NCI-H2029 (cell line): Measurements from ENCODE around the gene ASXL2.

Experiments used
- DNase-seq: peaks from one replicate; lab custom pipeline; 2025; lab: John Stamatoyannopoulos, UW

The ASXL2 gene

DNA sequence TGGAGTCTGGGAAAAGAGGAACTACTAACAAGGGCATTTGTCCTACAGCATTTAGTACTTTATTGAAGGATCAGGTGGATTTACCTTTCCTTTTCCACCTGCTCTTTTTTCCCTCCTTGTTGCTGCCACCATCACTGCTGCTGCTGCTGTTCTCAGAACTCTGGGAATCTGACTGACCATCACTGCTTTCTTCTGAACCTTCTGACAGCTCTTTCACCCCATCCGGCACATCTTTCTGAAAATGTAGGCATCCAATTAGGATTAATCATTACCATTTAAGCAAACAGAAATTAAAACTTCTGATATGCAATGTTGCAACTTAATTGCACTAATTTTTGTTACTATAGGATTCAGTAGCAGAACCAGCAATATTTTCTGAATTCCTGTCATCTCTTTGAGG, 79.0 kb downstream of the ASXL2 start:
- no peak for DNase-seq

DNA sequence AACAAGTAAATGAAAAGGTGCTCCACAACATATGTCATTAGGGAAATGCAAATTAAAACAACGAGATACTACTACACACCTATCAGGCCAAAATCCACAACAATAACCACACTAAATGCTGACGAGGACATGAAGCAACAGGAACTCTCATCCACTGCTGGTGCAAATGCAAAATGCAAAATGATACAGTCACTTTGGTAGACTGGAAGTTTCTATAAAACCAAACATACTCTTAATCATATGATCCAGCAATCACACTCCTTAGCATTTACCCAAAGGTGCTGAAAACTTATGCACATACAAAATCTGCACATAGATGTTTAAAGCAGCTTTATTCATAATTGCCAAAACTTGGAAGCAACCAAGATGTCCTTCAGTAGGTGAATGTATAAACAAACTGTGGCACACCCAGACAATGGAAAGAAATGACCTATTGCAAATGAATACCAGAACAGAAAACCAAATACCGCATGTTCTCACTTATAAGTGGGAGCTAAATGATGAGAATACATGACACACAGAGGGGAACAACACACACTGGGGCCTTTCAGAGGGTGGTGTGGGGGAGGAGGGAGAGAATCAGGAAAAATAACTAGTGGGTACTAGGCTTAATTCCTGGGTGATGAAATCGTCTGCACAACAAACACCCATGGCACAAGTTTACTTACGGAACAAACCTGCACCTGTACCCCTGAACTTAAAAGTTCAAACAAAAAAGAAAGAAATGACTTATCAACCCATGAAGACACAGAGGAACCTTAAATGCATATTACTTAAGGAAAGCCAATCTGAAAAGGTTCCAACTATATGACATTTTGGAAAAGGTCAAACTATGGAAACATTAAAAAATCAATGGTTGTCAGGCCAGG, 80.4 kb downstream of the ASXL2 start:
- DNase-seq, result no peak

DNA sequence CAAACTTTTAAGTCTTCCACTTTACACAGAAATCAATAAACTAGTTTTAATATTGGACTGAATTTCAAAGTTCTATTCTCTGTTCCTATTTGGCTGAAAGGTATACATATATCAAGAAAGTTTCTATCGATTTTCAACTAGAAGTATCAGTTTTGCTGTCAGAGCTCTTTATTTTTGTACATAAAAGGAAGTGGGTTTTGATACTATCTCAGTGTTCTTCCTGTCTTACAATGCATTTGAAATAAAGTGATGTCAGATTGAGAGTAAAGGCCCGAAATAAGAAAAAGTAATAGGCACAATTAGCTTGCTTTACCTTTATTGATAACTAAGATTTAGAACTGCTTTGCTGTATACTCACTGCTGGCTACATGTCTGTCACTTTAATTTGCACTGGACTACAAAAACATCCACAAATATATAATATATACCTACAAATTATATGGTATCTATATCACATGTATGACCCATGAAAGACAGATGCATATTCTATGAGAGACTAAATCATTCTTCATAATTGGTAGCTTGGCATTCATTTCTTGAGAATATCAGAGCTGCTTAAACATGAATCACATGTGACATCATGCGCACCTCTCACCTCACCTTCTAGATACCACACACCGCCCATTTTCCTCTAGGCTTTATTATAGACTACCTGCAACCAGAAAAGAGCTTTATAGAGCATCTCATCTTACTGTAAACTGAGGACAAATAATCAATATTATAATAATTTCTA, 83.6 kb downstream of the ASXL2 start:
- no peak for DNase-seq

DNA sequence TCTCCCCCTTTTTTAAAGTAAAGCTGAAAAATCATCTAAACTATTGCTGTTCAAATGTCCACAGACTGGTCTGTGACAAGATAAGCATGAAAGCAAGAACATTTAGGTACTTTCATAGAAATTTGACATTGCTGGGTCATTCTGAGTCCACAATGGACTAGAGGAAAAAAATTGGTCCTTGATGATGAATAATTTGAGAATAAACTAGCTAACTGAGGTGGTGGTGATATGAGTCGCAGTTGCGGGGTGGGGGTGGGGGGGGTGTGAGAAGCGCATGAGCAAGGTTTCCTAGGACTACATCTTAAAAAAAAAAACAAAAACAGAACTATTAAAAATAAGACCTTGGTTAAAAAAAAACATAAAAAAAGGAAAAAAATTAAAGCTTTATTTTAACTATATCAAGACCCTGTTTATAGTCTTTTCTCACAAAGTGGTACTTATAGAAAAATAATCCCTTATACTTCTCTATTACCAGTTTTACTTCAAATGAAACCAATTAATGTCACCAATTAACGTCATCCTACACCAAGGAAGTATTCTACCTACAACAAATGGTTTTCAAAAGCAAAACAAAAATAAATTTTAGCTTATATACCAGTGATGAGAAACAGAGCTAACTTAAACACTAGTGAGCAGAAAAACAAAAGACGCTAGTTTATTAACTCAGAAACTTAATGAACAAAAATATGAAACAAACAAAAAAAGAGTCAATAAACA, 88.1 kb downstream of the ASXL2 start:
- no peak for DNase-seq

DNA sequence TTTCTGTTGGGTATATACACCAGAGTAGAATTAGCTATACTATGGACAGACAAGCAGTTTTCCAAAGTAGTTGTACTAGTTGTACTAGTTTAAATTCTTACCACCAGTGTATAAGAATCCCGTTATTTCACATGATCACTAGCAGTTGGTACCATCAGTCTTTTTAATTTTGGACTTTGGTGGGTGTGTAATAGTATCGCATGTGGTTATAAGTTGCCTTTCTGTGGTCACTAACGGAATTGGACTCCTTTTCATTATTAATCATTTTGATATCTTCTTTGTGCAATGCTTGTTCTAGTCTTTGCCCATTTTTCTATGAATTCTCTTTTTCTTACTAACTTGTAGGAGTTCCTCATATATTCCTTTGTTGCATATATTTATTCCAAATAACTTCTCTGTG, 89.8 kb downstream of the ASXL2 start:
- DNase-seq, result no peak

DNA sequence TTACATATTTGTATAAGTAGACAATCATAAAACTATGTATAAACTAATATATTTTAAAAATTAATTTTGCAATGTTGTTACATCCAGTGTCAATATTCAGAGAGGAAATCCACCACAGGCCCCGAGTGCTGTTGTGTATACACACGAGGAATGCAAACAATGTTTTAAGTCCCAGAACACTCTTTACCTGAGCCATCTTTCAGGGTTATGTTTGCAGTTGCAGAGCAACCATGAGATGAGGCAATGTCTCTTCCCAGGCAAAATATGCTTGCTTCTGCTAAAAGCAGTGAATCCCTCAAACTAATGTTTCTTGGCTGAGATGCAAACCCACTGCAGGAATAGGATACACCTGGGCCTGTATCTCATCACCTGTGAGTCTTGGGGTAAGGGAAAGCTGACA, 91.3 kb downstream of the ASXL2 start:
- DNase-seq, result no peak

DNA sequence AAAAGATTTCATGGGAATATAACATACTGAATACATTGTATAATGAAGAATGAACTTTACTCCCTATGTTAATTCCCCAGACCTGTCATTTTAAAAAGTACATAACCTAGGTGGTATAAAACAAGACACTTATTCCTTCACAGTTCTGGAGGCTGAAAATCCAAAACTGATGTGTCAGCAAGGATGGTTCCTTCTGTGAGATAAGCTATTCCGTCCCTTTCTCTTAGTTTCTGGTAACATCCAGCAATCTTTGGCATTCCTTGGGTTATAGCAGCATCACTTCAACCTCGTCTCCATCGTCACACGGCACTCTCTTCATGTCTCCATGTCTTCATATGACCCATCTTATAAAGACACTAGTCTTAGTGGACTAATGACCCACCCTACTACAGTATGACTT, 93.9 kb downstream of the ASXL2 start:
- no peak for DNase-seq

DNA sequence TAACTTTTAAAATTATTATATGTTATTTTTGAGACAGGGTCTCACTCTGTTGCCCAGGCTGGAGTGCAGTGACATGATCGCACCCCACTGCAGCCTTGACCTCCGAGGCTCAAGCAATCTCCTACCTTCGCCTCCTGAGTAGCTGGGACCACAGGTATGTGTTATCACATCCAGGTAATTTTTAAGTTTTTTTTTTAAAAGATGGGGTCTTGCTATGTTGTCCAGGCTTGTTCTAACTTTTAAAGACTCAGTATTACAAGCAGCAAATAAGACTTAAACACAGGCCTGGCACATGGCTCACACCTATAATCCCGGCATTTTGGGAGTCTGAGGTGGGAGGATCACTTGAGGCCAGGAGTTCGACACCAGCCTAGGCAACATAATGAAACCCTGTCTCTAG, 101.2 kb downstream of the ASXL2 start:
- no peak for DNase-seq

DNA sequence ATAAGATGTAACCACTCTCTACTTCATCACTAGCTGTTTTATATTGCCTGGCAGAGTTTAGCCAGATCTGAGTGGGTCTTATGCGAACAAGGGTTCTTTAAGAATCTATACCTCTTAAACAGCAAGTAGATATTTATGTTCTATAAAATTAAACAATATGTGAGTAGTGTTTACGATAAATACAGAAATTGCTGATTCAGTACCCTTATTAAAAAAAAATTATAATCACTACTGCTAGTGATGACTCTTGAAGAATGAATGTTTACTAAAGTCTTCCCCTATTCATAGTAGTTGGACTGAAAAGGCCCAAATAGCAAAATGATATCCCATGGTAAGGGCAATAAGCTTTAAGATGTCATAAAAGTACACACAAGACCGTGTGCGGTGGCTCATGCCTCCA, 106.2 kb downstream of the ASXL2 start:
- DNase-seq, result no peak

DNA sequence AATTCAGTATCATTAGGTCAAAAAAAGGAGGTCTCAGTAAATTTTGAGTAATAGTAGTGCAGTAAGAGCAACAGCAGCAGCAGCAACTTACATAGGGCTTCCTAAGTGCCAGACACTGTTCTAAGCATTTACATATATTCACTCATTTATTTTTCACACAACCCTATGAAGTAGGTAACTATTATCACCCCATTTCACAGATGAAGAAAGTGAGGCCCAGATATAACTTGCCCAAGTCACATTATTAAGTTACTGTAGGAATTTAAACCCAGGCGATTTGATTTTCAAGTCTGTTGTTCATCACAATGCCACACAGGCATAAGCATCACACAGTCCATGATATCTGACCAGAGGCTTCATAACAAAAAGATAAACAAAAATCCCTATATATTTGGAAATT, 114.7 kb downstream of the ASXL2 start:
- DNase-seq, result no peak

DNA sequence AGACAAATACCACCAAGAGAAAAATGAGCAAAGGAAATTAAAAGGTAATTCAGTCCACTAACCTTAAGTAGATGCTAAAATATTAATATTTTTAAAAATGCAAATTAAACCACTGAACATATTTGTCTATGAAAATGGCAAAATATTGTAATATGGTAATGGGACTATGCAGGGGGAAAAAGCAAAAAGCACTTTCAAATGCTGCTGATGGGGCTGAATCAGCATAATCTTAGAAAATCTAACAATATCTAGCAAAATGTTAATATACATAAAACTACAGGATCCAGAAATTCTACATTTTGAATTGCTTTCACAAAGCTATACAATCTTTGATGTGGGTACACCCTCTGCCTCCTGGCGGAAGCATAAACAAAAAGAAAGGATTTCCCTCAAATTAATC, 118.0 kb downstream of the ASXL2 start:
- no peak for DNase-seq

DNA sequence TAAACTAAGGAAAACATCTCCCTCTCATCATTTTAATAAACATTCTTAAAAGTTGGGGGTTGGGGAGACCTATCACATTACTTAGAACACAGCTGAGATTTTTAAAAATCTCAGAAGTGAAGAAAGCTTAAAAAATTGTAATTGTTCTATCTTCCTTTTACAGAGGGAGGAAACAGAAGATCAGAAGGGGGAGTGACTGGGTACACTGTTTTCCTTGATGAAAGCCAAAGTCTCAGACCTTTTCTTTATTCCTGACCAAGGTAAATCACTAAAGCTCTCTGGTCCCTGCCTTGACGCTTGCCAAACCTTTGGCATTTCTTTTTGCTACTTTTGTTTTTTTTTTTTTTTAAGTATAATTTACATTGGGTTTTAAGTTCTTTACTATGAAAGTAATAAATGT, 119.9 kb downstream of the ASXL2 start:
- DNase-seq, result no peak

DNA sequence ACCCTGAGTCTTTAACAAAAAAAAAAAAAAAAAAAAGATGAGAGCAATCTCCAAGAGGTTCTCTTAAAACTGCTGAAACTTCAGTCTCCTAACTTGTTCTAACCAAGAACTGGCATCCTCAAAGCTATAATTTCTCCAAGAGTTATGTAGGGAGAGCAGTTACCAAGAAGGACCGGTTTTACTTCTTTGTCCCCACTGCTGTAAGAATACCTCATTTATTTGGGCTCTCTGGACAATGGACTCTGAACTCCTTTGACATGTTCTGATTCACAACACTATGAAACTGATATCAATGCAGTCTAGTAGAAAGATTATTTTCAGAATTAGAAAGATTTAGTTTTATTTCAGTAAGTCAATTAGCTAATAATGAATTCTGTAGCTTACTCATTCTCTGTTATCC, 120.4 kb downstream of the ASXL2 start:
- no peak for DNase-seq

DNA sequence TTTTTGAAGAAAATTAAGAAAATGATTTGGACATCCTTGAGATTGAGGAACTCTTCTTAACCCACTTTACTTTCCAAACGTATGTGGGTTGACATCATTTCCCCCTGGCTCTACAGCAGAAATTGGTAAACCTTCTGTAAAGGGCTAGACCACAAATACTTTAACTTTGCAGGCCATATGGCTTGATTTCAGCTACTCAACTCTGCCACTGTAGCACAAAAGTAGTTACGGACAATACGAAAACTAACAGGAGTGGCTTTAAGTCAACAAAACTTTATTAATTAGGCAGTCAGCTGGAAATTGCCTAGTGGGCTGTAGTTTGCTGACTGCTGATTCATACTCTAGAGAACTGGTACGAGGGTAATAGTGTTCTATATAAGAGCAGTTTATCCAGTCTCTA, 121.8 kb downstream of the ASXL2 start:
- no peak for DNase-seq

DNA sequence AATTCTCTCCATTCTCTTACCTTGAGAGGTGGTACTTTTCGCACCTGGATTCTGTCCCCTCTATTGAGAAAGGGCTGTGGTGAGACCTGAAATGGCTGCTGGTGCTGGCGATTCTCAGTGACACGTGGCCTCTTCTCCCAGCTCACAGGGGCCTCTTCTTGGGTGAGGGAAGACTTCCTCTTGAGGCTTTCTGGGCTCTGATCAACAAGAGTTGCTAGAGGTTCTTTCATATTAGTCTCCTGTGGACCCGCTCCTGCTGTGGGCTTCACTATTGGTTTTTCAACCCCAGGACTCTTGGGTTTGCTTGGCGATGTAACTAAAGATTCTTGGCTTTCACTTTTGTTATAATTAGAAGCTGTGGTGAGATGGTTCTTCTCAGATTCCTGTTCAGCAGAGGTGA, 128.6 kb downstream of the ASXL2 start:
- no peak for DNase-seq

DNA sequence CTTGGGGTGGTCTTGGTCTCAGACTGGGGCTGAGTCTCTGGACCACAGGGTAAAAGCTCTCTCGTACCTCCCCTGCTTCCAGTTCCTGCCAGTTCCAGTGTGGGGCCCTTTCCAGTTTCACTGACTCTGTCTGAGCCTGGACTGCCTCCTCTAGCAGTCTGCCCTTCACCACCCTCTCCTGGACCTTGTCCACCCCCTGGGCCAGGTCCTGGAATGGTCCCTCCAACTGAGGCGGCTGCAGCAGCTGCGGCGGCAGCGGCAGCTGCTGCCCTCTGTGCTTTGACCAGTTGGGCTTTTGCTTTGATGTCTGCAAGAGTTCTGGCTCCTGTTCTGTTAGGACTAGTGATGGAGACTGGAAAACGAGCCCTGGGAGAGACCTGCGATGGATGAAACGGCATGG, 134.2 kb downstream of the ASXL2 start:
- DNase-seq, result no peak

DNA sequence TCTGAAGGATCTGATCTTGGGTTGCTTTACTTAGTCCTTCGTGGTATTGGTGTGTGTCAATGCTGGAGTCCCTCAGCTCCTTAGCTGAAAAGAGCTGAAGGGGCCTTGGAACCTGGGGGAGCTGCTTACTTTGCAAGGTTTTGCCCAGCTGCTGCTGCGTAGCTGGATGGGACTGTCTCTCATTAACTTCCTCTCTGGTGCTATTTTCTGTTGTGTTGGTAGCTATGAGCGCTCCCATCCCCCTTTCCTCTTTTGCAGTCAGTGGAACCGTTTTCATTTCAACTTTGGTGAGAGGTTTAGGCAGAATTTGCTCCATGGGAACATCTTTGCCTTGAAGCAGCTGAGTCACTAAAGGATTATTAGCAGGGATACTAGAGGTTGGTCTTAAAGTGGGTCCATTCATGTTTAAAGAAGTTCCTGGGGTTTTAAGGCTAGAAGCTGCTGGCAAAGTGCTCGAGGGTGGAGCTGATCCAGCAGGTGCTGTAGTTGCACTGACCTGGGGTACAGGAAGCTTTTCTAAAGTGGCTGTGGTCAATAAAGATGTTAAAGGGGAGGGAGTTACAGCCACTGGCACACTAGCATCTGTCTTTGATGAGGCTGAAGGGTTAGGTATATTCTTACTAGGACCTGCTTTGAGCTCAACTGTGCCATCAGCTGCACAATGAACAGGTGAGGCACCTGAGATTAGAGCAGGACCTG, 135.0 kb downstream of the ASXL2 start:
- DNase-seq, result no peak

DNA sequence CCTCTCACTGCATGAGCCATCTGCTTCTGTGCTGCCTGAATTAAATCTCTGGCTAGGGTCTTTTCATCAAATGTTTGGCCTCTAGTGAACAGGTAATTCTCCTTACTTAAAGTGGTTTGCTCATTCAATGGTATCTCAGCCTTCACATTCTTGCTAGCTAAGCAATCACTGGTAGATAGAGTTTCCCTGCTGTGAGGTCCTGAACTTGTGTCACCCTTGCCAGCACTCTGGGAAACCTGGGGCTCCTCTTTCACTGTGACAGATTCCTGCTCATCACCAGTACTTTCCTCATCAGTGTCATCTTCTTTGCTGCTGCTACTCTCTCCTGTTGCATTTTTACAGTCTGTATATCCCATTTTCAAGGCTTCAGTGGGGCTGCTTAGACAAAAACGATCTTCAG, 135.8 kb downstream of the ASXL2 start:
- DNase-seq, result no peak

DNA sequence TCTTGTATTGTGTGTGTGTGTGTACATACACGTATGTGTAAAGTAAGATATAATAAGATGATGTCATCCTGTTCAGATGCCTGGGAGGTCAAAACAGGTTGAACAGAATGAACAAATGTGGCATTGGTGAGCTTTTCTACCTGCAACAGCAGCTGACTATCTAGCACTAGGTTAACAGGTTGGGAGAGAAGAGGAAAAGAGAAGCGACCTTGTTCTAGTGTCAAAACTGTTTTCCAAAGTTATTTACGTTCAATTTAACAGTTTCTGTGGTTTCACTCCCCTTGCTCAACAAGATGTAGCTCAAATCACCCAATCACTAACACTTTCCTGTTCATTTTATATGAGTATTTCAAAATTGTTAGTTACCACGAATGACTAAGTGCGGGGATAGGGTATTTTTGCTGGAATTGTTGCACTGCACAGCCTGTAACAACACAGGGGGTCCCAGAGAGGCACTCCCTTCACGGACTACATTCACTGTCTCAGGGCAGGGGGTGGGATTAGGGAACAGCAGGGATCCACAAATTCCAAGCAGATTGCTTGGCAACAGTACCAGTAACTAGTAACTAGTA, 137.4 kb downstream of the ASXL2 start:
- DNase-seq, result peak; percentile 40

DNA sequence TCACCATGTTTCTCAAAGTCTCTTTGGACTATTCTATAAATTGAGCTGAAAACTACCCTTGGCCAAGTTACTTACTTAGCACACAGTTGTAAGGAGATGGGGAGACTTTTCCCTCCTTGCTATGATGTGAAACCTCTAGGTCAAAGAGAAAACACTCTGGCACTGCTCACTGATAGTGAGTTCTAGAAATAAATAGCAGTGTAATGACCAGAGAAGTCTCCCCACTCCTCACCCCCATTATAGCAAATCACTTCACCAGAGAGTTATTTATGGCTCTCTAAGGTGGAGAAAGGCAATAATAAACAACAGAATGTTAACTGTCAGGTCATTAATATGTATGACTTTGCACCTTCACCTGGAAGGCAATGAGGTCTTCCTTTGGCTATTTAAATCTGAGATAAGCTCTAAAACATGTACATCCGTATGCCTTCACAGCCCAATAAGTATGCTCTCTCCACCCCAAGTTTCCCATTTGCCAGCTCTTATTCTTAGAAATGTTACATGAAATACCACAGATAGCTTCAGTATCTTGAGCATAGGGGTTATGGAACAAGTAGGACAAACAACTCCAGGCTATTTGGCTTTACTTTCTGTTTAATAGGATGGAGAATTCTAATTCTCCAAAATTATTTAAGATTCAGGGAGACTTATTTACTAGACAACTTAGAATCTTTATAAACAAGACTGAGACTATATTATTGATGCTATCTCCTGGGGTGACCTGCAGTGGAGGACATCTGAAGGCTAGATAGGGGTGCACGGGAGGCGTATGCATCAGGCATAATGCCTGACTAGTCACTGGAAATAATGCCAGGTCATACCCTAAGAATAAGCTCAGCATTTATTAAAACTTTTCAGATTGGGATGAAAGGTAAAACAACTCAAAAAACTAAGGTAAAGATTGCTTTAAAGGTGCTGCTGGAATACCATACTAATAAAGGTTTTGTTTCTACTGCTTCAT, 139.6 kb downstream of the ASXL2 start:
- no peak for DNase-seq
